ENCODE results near the gene RGS9. TPM values are rescaled to one million over a fixed set of nuclear protein-coding genes. Genes with fewer than 3 reads are reported as not detected.
A peak's percentile ranks its signal among the peaks of the same experiment; 100 is the strongest.

RGS9 gene
- total RNA-seq, 1 donor from 2014 or later = 3.6 TPM

GRCh38 chr17:65154770-65155589 is 17.8 kb downstream of the RGS9 start:
- DNase-seq (ENCODE audit: extremely low read depth, low read depth, low spot score) = no peak

DNA sequence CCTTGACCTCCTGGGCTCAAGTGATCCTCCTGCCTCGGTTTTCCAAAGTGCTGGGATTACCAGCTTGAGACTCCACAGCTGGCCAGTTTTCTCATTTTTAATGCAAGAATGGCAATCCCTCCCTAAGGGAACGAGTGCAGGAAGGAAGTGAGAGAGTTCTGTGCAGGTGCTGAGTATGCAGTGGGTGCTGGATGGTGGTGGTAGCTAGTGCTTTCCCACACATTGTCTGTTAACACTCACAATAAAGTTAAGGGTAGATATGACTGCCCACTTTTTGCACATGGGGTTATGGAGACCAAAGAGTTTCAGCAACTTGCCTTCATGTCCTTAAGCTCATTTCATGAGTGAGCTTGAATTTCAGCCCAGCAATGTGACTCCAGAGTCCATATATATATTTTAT is 18.5 kb downstream of the RGS9 start:
- DNase-seq (ENCODE audit: extremely low read depth, low read depth, low spot score) = no peak

DNA sequence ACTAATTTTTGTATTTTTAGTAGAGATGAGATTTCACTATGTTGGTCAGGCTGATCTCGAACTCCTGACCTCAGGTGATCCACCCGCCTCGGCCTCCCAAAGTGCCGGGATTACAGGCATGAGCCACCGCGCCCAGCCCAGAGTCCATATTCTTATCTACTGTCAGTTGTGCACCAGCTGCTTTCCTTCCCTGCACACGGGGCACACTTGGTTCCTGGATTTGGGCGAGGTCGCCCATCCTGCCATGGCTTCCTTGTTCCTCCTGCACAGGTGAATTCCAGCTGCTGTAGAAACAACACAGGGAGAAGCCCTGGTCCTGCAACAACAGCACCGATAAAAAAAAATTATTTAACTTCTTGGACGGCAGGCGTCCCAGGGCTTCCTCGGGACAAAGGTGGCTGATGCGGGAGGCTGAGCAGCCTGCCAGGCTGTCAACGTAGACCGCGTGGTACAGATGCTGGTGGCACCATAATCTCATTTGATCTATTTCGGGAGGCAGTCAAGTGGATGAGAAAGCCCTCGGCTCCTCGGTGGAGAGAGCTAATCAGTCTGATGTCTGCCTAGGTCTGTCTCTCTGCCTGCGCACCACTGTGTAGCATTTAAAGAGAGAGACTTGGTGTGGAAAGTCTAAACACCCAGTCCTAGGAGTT is 19.1 kb downstream of the RGS9 start:
- no peak for DNase-seq (ENCODE audit: extremely low read depth, low read depth, low spot score)

- DNase-seq (ENCODE audit: extremely low read depth, low read depth, low spot score) = no peak
These were observed 19.8 kb downstream of the RGS9 start for GRCh38 chr17:65156835-65157565.

DNA sequence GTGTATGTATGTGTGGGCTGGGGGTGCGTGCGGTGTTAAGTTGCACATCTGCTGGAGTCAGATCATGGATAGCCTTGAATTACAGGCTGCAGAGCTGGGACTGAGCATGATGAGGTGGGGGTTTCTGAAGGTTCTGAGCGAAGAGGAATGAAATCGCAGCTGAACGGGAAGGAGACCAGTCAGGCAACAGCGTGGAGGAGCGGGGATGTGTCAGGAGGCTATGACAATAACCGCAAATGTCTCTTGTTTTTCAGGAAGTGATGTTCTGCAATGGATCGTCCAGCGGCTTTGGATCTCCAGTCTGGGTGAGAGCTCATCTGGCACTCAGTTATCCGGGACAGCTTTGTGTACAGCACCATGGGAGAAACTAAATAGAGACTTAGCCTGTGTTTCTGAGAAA is 20.9 kb downstream of the RGS9 start:
- DNase-seq (ENCODE audit: extremely low read depth, low read depth, low spot score) = no peak

- DNase-seq (ENCODE audit: extremely low read depth, low read depth, low spot score) = no peak
These were observed 21.5 kb downstream of the RGS9 start for GRCh38 chr17:65158622-65159021.

- DNase-seq (ENCODE audit: extremely low read depth, low read depth, low spot score) = no peak
These were observed 23.3 kb downstream of the RGS9 start for GRCh38 chr17:65160516-65160915.

GRCh38 chr17:65163990-65164495 is 26.9 kb downstream of the RGS9 start:
- DNase-seq (ENCODE audit: extremely low read depth, low read depth, low spot score) = no peak

DNA sequence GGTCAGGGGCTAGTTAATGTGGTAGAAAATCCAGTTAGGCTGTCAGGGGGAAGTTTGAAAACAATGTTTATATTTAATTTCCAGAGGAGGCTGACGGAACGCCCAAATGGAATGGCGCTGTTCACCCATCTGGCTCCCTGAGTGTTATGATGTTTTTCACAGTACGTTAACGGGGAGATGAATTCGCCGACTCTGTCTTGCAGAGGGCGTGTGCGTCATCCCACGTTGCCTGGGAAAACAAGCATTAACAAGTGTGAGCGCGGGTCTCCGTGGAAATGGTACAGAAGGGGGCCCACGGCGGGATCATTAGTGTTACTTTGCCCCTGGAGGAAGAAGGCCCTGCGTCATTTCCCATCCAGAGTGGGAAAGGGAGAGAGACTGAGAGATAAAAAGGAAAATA is 29.6 kb downstream of the RGS9 start:
- DNase-seq (ENCODE audit: extremely low read depth, low read depth, low spot score) = no peak

DNA sequence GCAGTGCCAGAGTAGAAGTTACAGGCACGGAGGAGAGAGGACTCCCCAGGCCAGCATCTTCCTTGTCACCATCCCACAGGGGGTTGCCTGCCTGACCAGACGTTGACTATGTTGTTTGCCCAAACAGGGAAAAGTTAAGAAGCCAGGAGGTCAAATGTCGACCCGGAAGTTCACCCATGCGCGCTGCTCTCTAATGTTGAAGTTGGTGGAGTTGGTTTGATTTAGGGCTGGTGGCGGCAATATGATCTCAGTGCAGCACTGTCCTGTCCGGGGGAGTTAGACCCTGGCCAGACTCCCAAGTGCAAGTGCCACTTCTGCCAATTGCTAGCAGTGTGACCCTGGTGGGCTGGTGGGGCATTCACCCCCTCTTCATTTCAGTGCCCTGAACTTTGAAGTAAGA is 30.4 kb downstream of the RGS9 start:
- DNase-seq (ENCODE audit: extremely low read depth, low read depth, low spot score) = no peak

DNA sequence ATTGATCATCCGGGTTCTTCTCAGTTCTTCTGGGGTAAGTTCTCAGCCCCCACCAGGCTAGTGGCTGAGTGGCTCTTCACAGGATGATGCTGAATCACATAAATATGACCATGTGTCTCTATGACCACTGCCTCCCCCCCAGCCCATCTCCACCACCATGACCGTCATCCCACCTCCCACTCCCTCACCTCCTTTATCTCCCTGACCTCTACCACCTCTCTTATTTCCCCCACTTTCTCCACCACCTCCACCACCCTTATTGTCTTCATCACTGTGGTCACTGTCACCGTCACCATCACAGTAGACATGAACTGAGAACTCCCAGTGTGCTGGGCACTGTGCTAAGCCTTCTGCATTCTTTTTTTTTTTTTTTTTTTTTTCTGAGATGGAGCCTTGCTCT is 32.5 kb downstream of the RGS9 start:
- DNase-seq (ENCODE audit: extremely low read depth, low read depth, low spot score) = no peak

- no peak for DNase-seq (ENCODE audit: extremely low read depth, low read depth, low spot score)
These were observed 33.7 kb downstream of the RGS9 start for GRCh38 chr17:65170839-65171238.

DNA sequence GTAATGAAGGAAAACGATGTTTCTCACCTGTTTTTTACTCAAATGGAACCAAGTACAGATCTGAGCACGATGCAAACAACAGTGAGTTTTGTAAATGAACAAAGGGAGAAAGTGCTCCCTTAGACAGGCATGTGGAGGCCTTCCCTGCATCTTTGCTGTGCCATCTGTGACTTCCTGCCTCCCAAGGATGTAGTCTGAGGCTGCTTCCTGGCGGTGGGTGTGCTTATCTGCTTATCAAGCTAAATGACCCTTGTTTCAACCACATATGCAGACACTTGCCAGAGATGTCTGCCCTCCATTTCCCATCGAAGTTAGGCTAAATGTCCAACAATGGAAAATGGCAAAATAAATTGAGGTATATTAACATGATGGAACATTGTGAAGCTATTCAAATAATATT is 34.6 kb downstream of the RGS9 start:
- no peak for DNase-seq (ENCODE audit: extremely low read depth, low read depth, low spot score)

DNA sequence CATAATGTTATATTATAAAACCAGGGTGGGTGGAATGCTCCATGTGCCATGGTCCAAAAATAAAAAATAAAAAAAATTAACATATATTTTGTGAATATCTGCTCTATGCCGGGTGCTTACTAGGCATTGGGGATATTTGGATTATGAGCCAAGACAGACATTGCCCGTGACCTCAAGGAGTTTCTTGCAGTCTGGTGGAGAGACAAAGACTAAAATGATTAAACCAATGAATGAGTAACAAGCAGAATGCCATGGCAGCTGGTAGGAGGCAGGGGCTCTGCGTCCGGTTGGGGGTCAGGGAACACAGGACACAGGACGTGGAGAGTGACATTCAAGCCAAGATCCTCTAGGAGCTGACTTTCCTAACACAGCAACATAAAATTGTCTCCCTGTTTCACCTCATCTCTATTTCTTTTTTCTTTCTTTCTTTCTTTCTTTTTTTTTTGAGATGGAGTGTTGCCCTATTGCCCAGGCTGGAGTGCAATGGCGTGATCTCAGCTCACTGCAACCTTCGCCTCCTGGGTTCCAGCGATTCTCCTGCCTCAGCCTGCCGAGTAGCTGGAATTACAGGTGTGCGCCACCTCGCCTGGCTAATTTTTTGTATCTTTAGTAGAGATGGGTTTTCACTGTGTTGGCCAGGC is 35.4 kb downstream of the RGS9 start:
- DNase-seq (ENCODE audit: extremely low read depth, low read depth, low spot score) = no peak

DNA sequence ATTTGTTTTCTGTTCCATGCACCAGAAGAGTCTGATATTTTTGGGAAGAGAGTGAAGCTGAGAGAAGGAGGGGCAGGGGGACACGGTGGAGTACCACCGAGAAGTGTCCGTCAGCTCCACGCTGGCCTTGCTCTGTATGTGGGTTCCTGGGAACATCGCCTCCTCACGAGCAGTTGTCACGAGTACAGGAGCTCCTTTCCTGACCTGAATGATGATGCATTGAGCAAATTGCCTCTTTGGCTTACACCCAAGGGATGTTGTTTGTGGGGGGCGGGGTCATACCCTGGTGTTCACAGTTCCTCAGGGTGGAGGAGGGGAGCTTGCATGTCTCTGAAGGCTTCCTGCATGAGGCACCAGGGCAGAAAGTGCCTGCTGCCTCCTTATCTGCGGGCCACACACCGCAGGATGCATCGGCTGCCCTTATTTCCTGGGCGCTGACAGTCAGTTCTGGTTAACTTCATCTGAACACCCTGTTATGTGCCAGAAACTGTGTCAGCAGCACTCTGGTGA is 36.2 kb downstream of the RGS9 start:
- peak; percentile 67 for DNase-seq (ENCODE audit: extremely low read depth, low read depth, low spot score)

DNA sequence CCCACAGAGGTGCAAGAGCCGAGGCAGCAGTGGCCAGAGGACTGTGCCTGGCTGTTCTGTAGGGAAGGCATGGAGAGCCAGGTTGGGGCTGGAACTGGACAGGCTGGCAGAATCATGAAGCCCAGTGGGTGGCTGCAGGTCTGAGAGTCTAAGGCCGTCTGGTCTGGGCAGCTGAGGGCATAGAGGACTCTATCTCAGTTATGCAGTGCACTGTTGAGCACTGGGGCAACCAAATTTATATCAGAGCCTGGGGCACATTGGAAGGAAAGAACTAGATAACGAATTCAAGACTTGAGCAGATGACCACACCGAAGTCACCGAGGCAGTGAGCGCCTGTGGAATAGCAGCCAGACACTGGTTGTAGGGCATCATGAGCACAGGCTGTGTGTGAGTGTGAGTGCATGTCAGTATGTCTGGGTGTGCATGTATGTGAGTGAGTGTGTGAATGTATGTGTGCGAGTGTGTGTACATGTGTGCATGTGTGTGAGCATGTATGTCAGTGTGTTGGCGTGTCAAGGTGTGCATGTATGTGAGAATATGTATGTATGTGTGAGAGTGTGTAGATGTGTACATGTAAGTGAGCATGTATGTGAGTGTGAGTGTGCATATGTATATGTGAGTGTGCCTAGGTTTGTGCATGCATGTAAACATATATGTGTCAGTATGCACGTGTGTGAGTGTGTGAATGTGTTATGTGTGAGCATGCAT is 37.0 kb downstream of the RGS9 start:
- DNase-seq (ENCODE audit: extremely low read depth, low read depth, low spot score) = no peak

DNA sequence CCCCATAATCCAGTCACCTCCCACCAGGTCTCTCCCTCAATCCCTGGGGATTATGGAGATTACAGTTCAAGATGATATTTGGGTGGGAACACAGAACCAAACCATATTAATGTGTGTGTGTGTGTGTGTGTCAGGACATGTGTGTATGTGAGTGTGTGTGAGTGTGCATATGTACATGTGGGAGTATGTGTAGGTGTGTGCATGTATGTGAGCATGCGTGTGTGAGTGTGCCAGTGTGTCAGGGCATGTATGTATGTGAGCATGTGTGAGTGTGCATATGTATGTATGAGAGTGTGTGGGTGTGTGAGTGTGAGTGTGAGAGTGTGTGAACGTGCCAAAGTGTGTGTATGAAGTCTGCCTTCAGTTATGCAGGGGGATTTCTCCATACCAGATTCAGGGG is 37.8 kb downstream of the RGS9 start:
- DNase-seq (ENCODE audit: extremely low read depth, low read depth, low spot score) = no peak

DNA sequence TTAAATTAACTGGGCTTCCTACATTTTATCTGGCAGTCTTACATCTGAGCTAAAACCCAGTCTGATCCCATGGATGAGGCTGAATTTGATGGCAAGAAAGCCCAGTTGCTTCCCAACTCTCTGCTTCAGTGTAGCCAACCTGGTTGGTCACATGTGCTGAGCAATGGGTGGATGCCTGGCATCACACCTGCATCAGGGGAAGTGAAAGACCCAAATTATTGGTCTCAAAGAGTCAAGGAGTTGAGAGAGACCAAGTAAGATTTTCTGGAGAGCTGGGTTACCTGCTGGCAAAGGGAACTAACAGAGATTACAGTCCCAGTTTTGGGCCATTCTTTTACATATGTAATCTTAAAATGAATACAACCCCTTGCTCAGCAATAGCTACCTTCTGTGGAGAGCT is 38.8 kb downstream of the RGS9 start:
- no peak for DNase-seq (ENCODE audit: extremely low read depth, low read depth, low spot score)

DNA sequence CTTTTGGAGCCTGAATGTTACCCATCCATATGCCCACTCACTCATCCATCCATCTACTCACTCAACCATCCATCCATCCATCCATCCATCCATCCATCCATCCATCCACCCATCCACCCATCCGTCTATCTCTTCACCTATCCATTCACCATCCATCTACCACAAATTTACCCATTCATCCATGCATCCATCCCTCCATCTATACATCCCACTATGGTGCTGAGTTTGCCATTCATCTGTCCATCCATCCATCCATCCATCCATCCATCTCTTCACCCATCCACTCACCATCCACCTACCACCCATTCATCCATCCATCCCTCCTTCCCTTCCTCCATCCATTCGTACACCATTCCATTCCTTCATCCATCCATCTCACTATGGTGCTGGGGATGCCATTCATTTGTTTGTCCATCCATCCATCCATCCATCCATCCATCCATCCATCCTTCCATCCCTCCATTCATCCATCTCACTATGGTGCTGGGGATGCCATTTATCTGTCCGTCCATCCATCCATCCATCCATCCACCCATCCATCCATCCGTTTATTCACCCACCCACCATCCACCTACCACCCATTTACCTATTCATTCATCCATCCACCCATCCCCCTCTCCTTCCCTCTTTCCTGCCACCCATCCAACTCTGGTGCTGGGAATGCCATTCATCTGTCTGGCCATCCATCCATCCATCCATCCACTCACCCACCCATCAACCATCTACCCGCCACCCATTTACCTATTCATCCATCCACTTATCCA is 39.7 kb downstream of the RGS9 start:
- no peak for DNase-seq (ENCODE audit: extremely low read depth, low read depth, low spot score)

DNA sequence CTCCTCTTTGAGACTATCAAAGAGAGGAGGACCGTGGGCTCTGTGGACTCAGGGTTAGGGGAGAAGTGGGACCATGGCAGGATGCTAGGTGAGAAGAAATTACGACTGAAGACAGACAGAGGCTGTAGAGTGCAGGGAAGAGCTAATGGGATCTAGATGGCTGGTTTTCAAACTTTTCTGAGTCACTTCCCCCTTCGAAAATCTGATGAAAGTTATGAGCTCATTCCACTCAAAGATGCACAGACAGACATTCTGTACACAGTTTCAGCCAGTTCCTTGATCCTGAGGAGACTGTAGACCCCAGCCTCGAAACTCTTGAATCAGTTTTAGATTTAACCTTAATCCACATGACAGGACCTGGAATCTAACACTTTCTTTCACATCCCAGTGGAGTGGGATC is 40.7 kb downstream of the RGS9 start:
- no peak for DNase-seq (ENCODE audit: extremely low read depth, low read depth, low spot score)
